HL-60 (cell line): ENCODE results near the gene AGO3.

Experiments used
- DNase-seq, 2 experiments: peaks; one replicate each; pipeline ENCODE4 v3.0.0-alpha.2; 2010 to 2020; ENCODE audit warnings: low read depth in 1 of 2, low spot score in 1 of 2
- H3K27ac ChIP-seq: fragments of 250-450 bp; sonication (Bioruptor Pico); replicated peaks from 2 replicates; pipeline ENCODE4 v1.5.1; 2020; ENCODE audit warnings: mild to moderate bottlenecking, moderate library complexity
- H3K27me3 ChIP-seq: fragments of 250-450 bp; sonication (Bioruptor Pico); 2 replicates; pipeline ENCODE4 v1.5.1; 2021; ENCODE audit warnings: mild to moderate bottlenecking, moderate library complexity; ENCODE audit not compliant: insufficient read depth, poor library complexity, severe bottlenecking
- H3K4me3 ChIP-seq: replicated peaks from 2 replicates; pipeline ENCODE4 v1.5.1; 2011; ENCODE audit warnings: mild to moderate bottlenecking, control low read depth, low read length; ENCODE audit not compliant: insufficient read depth
- GABPA ChIP-seq: IDR thresholded peaks from 2 replicates; pipeline ENCODE4 v1.6.1; 2012; ENCODE audit warnings: low read depth
- POLR2AphosphoS5 ChIP-seq: IDR thresholded peaks from 2 replicates; pipeline ENCODE4 v1.6.1; 2012; ENCODE audit warnings: low read depth
- REST ChIP-seq: IDR thresholded peaks from 2 replicates; pipeline ENCODE4 v1.6.1; 2012; ENCODE audit warnings: low read depth; ENCODE audit not compliant: insufficient replicate concordance
- SPI1 ChIP-seq: IDR thresholded peaks from 2 replicates; pipeline ENCODE4 v1.6.1; 2012; ENCODE audit warnings: low read depth, mild to moderate bottlenecking, borderline replicate concordance
- TF ChIP-seq, protein P1 (sequence below): IDR thresholded peaks from one replicate; pipeline ENCODE4 v1.5.1; 2011; ENCODE audit warnings: low read length, control low read depth, inconsistent platforms; ENCODE audit not compliant: insufficient read depth

Gene AGO3

GRCh38 chr1:36111151-36111550 is 180.2 kb downstream of the AGO3 start:
- DNase-seq = no peak

DNA sequence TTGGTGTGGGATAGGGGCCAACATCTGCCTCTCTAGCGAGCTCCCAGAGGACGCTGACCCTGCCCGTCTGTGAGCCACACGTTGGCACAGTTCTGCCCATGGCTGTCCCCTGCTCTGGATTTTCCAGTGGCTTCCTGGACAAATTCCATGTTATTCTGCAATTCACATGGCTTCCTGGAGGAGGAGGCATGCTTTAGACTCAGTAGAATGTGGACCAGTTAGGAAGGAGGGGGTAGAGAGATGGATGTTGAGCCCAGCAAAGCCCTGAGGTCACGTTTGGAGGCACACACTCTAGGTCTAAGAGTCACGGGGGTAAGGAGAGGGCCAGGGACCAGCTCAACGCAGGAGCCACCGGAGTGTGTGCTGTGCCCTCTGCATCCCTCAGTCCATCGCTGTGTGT is 181.9 kb downstream of the AGO3 start:
- no peaks in the 10 kb centered on the region for H3K27me3 ChIP-seq
- DNase-seq = no peak
- H3K27ac ChIP-seq = no peak overlapping the region
- H3K4me3 ChIP-seq = no peak overlapping the region
- TF ChIP-seq, protein P1, sequence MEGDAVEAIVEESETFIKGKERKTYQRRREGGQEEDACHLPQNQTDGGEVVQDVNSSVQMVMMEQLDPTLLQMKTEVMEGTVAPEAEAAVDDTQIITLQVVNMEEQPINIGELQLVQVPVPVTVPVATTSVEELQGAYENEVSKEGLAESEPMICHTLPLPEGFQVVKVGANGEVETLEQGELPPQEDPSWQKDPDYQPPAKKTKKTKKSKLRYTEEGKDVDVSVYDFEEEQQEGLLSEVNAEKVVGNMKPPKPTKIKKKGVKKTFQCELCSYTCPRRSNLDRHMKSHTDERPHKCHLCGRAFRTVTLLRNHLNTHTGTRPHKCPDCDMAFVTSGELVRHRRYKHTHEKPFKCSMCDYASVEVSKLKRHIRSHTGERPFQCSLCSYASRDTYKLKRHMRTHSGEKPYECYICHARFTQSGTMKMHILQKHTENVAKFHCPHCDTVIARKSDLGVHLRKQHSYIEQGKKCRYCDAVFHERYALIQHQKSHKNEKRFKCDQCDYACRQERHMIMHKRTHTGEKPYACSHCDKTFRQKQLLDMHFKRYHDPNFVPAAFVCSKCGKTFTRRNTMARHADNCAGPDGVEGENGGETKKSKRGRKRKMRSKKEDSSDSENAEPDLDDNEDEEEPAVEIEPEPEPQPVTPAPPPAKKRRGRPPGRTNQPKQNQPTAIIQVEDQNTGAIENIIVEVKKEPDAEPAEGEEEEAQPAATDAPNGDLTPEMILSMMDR = no peak
- TF ChIP-seq REST = no peak
- no peak for TF ChIP-seq POLR2AphosphoS5
- no peak for TF ChIP-seq SPI1
- TF ChIP-seq GABPA = no peak

More at GRCh38 chr1:36111151-36111550, 180.2 kb downstream of the AGO3 start:
- no peak for TF ChIP-seq GABPA
- TF ChIP-seq, protein P1 = no peak
- TF ChIP-seq REST = no peak
- TF ChIP-seq SPI1 = no peak
- no peak for TF ChIP-seq POLR2AphosphoS5
- H3K27me3 ChIP-seq = no peaks in the 10 kb centered on the region
- H3K27ac ChIP-seq = no peak overlapping the region
- H3K4me3 ChIP-seq = no peak overlapping the region

DNA sequence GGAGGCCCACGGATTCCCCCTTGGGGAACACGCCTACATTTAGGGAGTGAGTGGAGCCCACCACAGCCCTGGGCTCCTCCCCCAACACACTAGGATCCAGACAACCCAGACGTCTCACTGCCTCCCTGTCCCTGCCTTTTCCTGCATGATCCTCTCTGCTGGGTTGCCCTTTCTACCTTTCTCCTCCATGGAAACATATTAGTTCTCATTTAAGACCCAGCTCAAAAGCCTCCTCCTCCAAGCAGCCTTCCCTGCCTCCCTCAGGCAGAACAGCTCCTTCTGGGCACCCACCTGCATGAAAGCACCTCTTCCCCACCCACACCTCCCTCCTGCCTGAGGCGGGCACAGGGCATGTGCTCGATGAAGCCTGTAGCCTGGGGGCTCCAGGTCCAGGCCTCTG is 183.5 kb downstream of the AGO3 start:
- DNase-seq = no peak
- TF ChIP-seq SPI1 (no peak), REST (no peak), GABPA (no peak), POLR2AphosphoS5 (no peak)
- TF ChIP-seq, protein P1 = no peak
- H3K27ac ChIP-seq = no peak overlapping the region
- H3K27me3 ChIP-seq = no peaks in the 10 kb centered on the region
- H3K4me3 ChIP-seq = no peak overlapping the region
